ENCODE data around the gene EPAS1.

DNA sequence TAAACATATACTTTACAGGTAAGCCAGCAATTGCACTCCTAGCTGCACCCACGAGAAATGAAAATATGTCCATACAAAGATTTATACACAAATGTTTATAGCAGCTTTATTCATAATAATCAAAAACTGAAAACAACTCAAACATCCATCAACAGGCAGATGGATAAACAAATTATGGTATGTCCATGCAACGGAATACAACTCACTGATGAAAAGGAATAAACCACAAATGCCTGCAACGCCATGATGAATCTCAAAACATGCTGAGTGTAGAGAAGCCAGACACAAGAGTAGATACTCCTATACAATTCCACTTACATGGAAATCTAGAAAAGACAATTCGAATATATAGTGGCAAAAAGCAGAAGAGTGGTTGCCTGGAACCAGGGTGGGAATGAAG lies 76.0 kb downstream of the EPAS1 start:
- TF ChIP-seq, protein P1, sequence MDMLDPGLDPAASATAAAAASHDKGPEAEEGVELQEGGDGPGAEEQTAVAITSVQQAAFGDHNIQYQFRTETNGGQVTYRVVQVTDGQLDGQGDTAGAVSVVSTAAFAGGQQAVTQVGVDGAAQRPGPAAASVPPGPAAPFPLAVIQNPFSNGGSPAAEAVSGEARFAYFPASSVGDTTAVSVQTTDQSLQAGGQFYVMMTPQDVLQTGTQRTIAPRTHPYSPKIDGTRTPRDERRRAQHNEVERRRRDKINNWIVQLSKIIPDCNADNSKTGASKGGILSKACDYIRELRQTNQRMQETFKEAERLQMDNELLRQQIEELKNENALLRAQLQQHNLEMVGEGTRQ (IDR thresholded peaks at IDR 0.05; ENCODE audit: borderline replicate concordance, low read depth, low read length) = no peak
- TF ChIP-seq SMC3 (IDR thresholded peaks at IDR 0.05; ENCODE audit: low read depth, low read length) = no peak
- TF ChIP-seq YY1 (IDR thresholded peaks at IDR 0.05; ENCODE audit: low read depth) = no peak
- TF ChIP-seq, protein P2, sequence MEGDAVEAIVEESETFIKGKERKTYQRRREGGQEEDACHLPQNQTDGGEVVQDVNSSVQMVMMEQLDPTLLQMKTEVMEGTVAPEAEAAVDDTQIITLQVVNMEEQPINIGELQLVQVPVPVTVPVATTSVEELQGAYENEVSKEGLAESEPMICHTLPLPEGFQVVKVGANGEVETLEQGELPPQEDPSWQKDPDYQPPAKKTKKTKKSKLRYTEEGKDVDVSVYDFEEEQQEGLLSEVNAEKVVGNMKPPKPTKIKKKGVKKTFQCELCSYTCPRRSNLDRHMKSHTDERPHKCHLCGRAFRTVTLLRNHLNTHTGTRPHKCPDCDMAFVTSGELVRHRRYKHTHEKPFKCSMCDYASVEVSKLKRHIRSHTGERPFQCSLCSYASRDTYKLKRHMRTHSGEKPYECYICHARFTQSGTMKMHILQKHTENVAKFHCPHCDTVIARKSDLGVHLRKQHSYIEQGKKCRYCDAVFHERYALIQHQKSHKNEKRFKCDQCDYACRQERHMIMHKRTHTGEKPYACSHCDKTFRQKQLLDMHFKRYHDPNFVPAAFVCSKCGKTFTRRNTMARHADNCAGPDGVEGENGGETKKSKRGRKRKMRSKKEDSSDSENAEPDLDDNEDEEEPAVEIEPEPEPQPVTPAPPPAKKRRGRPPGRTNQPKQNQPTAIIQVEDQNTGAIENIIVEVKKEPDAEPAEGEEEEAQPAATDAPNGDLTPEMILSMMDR (IDR thresholded peaks at IDR 0.05) = no peak
- TF ChIP-seq MXI1 (IDR thresholded peaks at IDR 0.05; ENCODE audit: low read depth, low read length) = no peak
- no peak for TF ChIP-seq GABPA (IDR thresholded peaks at IDR 0.05; ENCODE audit: low read depth)
- TF ChIP-seq POLR2AphosphoS5 (IDR thresholded peaks at IDR 0.05; ENCODE audit: low read depth, low read length) = no peak
